PC-9 (cell line): Measurements from ENCODE around the gene IGF2R.

Source experiments
- CTCF ChIP-seq: fragments of 200-600 bp; sonication (generic); conservative IDR thresholded peaks from 2 replicates; pipeline ENCODE4 v1.6.1; 2017; ENCODE audit warnings: mixed run types, antibody characterized with exemption, mild to moderate bottlenecking, moderate library complexity
- EZH2 ChIP-seq: fragments of 200-600 bp; sonication (generic); IDR thresholded peaks from 2 replicates; pipeline ENCODE4 v1.8.0; 2017; ENCODE audit warnings: antibody characterized with exemption, low read depth

DNA sequence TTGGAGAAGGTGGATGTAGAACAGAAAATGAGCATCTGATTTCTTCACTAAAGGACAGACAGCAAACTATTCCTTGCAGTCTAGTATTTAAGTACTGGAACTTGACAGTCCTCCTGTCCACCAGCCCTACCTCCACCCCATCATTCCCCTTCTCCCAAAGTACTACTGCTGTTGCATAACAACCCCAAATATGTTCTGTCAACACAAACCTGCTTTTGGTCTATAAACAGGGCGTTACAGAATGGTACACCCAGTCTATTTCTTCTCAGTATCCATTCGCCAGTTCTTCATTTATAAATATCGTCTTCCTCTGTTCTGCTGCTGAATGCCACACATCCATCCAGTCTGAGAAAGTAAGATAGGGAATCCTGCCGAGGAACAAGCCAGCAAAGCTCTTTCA, 125.1 kb downstream of the IGF2R start:
- TF ChIP-seq CTCF (no peak), EZH2 (no peak)
